ENCODE results near the gene CR1. TPM values are rescaled to one million over a fixed set of nuclear protein-coding genes. Genes with fewer than 3 reads are reported as not detected.
"Not testable (repeated sequence)": the region's sequence is repeated elsewhere in the genome, so short reads cannot be mapped to it uniquely, and the experiment has no call there.

Gene CR1
- polyA plus RNA-seq, 1 experiment = not detected

DNA sequence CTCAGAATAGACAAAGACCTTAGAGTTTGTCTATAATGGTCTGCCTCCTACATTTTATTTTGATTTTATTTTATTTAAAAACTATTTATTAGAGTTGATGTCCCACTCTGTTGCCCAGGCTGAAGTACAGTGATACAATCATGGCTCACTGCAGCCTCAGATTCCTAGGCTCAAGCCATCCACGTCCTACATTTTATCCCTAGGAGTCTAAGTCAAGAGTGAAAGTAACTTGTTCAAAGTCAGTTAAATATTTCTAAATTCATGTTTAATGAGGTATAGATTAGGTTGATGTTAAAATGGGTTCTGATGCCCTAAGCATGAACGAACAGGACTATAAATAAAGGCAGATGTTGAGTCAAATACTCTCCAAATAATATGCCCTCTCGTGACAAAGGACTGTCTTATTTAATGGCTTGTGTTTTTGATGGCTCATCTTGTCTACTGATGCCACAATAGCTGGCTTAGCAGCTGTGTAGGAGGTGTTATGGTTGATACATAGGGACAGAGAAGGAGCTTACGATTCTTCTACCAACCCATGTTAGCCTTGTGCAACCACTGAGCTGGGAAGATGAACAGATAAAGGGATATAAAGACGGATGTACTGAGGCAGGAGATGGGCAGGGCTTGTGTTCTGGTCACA is 83.0 kb downstream of the CR1 start:
- H3K27me3 ChIP-seq (ENCODE audit: control insufficient read depth, insufficient read depth, low read length) = no peaks in the 10 kb centered on the region
- H3K27ac ChIP-seq (ENCODE audit: low read depth, low read length) = no peak overlapping the region
- H3K9me3 ChIP-seq (ENCODE audit: control insufficient read depth, insufficient read depth, low read length) = no peaks in the 10 kb centered on the region
- no peak overlapping the region for H3K4me3 ChIP-seq (ENCODE audit: low read depth, low read length)
- TF ChIP-seq, protein P1, sequence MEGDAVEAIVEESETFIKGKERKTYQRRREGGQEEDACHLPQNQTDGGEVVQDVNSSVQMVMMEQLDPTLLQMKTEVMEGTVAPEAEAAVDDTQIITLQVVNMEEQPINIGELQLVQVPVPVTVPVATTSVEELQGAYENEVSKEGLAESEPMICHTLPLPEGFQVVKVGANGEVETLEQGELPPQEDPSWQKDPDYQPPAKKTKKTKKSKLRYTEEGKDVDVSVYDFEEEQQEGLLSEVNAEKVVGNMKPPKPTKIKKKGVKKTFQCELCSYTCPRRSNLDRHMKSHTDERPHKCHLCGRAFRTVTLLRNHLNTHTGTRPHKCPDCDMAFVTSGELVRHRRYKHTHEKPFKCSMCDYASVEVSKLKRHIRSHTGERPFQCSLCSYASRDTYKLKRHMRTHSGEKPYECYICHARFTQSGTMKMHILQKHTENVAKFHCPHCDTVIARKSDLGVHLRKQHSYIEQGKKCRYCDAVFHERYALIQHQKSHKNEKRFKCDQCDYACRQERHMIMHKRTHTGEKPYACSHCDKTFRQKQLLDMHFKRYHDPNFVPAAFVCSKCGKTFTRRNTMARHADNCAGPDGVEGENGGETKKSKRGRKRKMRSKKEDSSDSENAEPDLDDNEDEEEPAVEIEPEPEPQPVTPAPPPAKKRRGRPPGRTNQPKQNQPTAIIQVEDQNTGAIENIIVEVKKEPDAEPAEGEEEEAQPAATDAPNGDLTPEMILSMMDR (IDR thresholded peaks at IDR 0.05; ENCODE audit: low read depth, low read length) = no peak
- CTCF ChIA-PET = interaction anchor here (0.8 to 2.4 kb wide), 8 partner anchors 31 to 127 kb away, joined by 3 to 10 read pairs (median 4); no protein-coding TSS in a partner anchor
- POLR2A ChIA-PET = no interaction called here
- DNase-seq (ENCODE audit: low read depth, low spot score) = no peak

DNA sequence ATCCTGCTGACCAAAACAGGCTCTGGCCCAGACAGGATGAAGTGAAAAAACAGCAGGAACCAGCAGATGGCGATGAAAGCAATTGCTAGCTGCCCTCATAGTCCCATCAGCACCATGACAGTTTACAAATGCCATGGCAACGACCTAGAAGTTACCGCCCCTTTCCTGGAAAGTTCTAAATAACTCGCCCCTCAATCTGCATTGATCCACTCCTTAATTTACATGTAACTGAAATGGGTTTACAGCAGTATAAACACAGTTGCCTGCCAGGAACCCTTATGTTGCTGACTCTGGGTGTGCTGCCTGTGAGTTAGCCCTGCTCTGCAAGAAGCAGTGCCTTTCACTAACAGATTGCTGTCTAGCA is 83.5 kb downstream of the CR1 start:
- peak; percentile 8 for DNase-seq (ENCODE audit: low read depth, low spot score)
- TF ChIP-seq, protein P1 (IDR thresholded peaks at IDR 0.05; ENCODE audit: low read depth, low read length) = peak; percentile 58
- H3K27ac ChIP-seq (ENCODE audit: low read depth, low read length) = no peak overlapping the region
- no peaks in the 10 kb centered on the region for H3K27me3 ChIP-seq (ENCODE audit: control insufficient read depth, insufficient read depth, low read length)
- no peak overlapping the region for H3K4me3 ChIP-seq (ENCODE audit: low read depth, low read length)
- no peaks in the 10 kb centered on the region for H3K9me3 ChIP-seq (ENCODE audit: control insufficient read depth, insufficient read depth, low read length)
- ChIA-PET CTCF (interaction anchor here (0.8 to 2.4 kb wide), 7 partner anchors 30 to 126 kb away, joined by 3 to 10 read pairs (median 4); no protein-coding TSS in a partner anchor), POLR2A (no interaction called here)

DNA sequence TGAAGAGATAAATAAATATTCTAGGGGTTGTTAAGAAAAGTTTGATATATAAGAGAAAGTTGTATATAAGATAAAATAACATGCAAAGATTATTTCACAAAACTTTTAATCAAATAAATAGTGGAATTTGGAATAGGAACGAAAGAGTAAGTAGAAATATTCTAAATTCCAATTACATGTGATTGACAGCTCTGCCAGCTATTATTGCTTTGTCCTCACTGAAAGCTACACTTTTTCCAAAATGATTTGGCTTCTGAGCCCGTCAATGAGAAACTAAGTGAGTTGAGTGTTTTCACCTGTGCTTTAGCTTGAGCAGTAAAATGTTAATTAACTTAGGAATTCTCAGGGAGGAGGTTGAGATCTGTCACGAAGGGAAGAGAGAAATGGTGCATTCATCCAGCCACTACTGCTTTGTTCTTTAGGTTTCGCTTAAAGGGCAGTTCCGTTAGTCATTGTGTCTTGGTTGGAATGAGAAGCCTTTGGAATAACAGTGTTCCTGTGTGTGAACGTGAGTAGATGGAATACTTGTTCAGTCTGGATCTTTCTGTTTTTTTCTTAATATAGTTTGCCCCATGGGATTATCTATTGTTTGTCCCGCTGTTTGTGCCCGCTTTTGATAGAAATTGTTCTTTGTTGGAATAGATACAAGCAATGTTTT is 85.7 kb downstream of the CR1 start:
- no peak overlapping the region for H3K4me3 ChIP-seq (ENCODE audit: low read depth, low read length)
- no peak overlapping the region for H3K27ac ChIP-seq (ENCODE audit: low read depth, low read length)
- no peak for DNase-seq (ENCODE audit: low read depth, low spot score)
- CTCF ChIA-PET = interaction anchor here (0.6 to 2.4 kb wide), 3 partner anchors 117 to 215 kb away, joined by 3 to 10 read pairs (median 3); no protein-coding TSS in a partner anchor
- H3K27me3 ChIP-seq (ENCODE audit: control insufficient read depth, insufficient read depth, low read length) = no peaks in the 10 kb centered on the region
- TF ChIP-seq, protein P1 (IDR thresholded peaks at IDR 0.05; ENCODE audit: low read depth, low read length) = no peak
- H3K9me3 ChIP-seq (ENCODE audit: control insufficient read depth, insufficient read depth, low read length) = no peaks in the 10 kb centered on the region
- POLR2A ChIA-PET = no interaction called here

DNA sequence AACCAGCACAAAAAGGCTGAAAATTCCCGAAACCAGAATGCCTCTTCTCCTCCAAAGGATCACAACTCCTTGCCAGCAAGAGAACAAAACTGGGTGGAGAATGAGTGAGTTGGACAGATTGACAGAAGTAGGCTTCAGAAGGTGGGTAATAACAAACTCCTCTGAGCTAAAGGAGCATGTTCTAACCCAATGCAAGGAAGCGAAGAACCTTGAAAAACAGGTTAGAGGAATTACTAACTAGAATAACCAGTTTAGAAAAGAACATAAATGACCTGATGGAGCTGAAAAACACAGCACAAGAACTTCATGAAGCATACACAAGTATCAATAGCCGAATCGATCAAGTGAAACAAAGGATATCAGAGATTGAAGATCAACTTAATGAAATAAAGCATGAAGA is 93.5 kb downstream of the CR1 start:
- H3K27me3 ChIP-seq (ENCODE audit: control insufficient read depth, insufficient read depth, low read length); POLR2A ChIA-PET; H3K4me3 ChIP-seq (ENCODE audit: low read depth, low read length); CTCF ChIA-PET; DNase-seq (ENCODE audit: low read depth, low spot score); H3K9me3 ChIP-seq (ENCODE audit: control insufficient read depth, insufficient read depth, low read length); H3K27ac ChIP-seq (ENCODE audit: low read depth, low read length): not testable (repeated sequence)

DNA sequence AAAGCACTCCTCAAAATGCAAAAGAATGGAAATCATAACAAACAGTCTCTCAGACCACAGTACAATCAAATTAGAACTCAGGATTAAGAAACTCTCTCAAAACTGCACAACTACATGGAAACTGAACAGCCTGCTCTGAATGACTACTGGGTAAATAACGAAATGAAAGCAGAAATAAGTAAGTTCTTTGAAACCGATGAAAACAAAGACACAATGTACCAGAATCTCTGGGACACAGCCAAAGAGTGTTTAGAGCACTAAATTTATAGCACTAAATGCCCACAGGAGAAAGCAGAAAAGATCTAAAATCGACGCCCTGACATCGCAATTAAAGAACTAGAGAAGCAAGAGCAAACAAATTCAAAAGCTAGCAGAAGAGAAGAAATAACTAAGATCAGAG is 95.2 kb downstream of the CR1 start:
- POLR2A ChIA-PET; H3K27me3 ChIP-seq (ENCODE audit: control insufficient read depth, insufficient read depth, low read length); DNase-seq (ENCODE audit: low read depth, low spot score); H3K4me3 ChIP-seq (ENCODE audit: low read depth, low read length); H3K9me3 ChIP-seq (ENCODE audit: control insufficient read depth, insufficient read depth, low read length); H3K27ac ChIP-seq (ENCODE audit: low read depth, low read length); CTCF ChIA-PET: not testable (repeated sequence)

DNA sequence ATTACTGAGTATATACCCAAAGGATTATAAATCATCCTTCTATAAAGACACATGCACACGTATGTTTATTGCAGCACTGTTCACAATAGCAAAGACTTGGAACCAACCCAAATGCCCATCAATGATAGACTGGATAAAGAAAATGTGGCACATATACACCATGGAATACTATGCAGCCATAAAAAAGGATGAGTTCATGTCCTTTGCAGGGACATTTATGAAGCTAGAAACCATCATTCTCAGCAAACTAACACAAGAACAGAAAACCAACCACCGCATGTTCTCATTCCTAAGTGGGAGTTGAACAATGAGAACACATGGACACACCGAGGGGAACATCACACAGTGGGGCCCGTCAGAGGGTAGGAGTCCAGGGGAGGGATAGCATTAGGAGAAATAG is 98.1 kb downstream of the CR1 start:
- H3K4me3 ChIP-seq (ENCODE audit: low read depth, low read length); H3K9me3 ChIP-seq (ENCODE audit: control insufficient read depth, insufficient read depth, low read length); DNase-seq (ENCODE audit: low read depth, low spot score); H3K27me3 ChIP-seq (ENCODE audit: control insufficient read depth, insufficient read depth, low read length); H3K27ac ChIP-seq (ENCODE audit: low read depth, low read length); POLR2A ChIA-PET: not testable (repeated sequence)
- CTCF ChIA-PET = interaction anchor here (1.2 kb wide), 1 partner anchor 26 kb away, joined by 6 read pairs; no protein-coding TSS in a partner anchor

Measured in AG04450 (cell line).